Measurements from ENCODE around the gene SLC25A53. TPM values are rescaled to one million over a fixed set of nuclear protein-coding genes. Genes with fewer than 3 reads are reported as not detected.

The SLC25A53 gene
- total RNA-seq, 4 donors from 2014 or later: 2.2 to 26.1 (median 13.2) TPM

DNA sequence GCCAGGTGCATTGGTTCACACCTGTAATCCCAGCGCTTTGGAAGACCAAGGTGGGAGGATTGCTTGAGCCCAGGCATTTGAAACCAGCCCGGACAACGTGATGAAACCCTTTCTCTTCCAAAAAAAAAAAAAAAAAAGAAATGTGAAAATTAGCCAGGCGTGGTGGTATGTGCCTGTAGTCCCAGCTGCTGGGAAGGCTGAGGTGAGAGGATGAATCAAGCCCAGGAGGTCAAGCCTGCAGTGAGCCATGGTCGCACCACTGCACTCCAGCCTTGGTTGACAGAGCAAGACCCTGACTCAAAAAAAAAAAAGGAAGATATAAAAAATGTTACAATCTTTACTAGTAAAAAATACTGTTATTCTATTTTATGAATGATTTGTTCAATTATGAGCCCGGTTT is 15.3 kb upstream of the SLC25A53 start:
- H3K4me1 ChIP-seq: peaks cover 0 to 22% (median 5%) of the 10 kb centered on the region in 4 donors
- H3K9me3 ChIP-seq: no peaks in the 10 kb centered on the region
- WGBS, 2 donors: 71 to 89% methylated on average over 6 of the region's 6 CpGs
- H3K36me3 ChIP-seq: no peaks in the 10 kb centered on the region
- H3K27ac ChIP-seq: no peak overlapping the region
- H3K27me3 ChIP-seq: peaks cover 0 to 7% of the 10 kb centered on the region in 2 donors
- no peak overlapping the region for H3K4me3 ChIP-seq
- no peak for DNase-seq (ENCODE audit: low spot score in 2 of 2)
- TF ChIP-seq, protein P1, sequence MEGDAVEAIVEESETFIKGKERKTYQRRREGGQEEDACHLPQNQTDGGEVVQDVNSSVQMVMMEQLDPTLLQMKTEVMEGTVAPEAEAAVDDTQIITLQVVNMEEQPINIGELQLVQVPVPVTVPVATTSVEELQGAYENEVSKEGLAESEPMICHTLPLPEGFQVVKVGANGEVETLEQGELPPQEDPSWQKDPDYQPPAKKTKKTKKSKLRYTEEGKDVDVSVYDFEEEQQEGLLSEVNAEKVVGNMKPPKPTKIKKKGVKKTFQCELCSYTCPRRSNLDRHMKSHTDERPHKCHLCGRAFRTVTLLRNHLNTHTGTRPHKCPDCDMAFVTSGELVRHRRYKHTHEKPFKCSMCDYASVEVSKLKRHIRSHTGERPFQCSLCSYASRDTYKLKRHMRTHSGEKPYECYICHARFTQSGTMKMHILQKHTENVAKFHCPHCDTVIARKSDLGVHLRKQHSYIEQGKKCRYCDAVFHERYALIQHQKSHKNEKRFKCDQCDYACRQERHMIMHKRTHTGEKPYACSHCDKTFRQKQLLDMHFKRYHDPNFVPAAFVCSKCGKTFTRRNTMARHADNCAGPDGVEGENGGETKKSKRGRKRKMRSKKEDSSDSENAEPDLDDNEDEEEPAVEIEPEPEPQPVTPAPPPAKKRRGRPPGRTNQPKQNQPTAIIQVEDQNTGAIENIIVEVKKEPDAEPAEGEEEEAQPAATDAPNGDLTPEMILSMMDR (IDR thresholded peaks at IDR 0.05): no peak
- no peak for TF ChIP-seq POLR2A (IDR thresholded peaks at IDR 0.05)
- no peak for TF ChIP-seq EP300 (IDR thresholded peaks at IDR 0.05)

DNA sequence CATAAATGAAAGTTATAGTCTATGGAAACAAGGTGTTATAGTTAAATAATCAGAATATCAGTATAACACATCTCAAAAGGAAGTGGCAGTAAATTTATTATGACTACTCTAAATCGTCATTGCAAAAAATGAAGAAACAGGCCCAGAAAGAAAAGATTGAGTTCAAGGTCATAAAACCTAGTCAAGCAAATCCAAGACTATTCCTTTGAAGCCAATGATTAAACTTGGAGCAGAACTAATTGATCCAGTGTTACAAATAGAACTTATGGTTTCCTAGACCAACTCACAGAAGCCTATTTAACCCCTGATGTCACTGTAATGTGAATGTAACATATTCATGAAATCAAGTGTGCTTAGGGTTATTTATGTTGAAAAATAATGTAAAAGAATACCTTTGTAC is 11.3 kb upstream of the SLC25A53 start:
- Histone ChIP-seq H3K36me3 (no peaks in the 10 kb centered on the region), H3K4me3 (peak overlapping the region in 1 of 4 donors; percentile 87), H3K27me3 (peaks cover 0 to 7% of the 10 kb centered on the region in 2 donors), H3K27ac (no peak overlapping the region), H3K4me1 (peaks cover 0 to 22% (median 5%) of the 10 kb centered on the region in 4 donors), H3K9me3 (no peaks in the 10 kb centered on the region)
- 0 to 41% methylated on average over 1 of the region's 1 CpG for WGBS, 2 donors
- TF ChIP-seq, protein P1 (IDR thresholded peaks at IDR 0.05): no peak
- no peak for TF ChIP-seq POLR2A (IDR thresholded peaks at IDR 0.05)
- TF ChIP-seq EP300 (IDR thresholded peaks at IDR 0.05): no peak
- no peak for DNase-seq (ENCODE audit: low spot score in 2 of 2)

DNA sequence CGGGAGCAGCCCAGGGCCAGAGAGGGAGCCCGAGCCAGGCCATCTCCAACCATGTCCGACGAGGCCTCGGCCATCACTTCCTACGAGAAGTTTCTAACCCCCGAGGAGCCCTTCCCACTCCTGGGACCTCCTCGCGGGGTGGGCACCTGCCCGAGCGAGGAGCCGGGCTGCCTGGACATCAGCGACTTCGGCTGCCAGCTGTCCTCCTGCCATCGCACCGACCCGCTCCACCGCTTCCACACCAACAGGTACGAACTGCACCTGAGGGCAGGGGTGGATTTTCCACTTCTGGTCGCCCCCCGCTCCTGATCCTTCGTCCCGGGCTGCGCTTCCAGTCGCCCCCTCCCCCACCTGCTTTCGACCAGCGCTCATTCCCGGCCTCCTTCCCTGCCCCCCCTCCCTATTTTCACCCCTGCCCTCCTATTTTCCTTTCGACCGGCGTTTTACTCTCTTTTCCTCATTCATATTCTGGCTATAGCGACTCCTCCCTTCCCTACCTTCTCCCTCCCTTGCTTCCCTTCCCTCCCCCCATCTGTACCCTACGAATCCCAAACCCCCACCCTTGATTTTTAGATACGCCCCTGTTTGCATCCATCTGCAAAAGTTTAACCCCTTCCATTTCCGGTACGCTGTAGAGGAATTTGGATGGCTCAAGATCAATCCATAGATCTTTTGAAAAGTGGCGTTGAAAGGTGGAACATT is 10.1 kb upstream of the SLC25A53 start:
- peaks cover 0 to 7% of the 10 kb centered on the region in 2 donors for H3K27me3 ChIP-seq
- TF ChIP-seq EP300 (IDR thresholded peaks at IDR 0.05): no peak
- TF ChIP-seq, protein P1 (IDR thresholded peaks at IDR 0.05): no peak
- no peak for TF ChIP-seq POLR2A (IDR thresholded peaks at IDR 0.05)
- peak overlapping the region; percentile 54 to 87 (median 70) for H3K4me3 ChIP-seq

DNA sequence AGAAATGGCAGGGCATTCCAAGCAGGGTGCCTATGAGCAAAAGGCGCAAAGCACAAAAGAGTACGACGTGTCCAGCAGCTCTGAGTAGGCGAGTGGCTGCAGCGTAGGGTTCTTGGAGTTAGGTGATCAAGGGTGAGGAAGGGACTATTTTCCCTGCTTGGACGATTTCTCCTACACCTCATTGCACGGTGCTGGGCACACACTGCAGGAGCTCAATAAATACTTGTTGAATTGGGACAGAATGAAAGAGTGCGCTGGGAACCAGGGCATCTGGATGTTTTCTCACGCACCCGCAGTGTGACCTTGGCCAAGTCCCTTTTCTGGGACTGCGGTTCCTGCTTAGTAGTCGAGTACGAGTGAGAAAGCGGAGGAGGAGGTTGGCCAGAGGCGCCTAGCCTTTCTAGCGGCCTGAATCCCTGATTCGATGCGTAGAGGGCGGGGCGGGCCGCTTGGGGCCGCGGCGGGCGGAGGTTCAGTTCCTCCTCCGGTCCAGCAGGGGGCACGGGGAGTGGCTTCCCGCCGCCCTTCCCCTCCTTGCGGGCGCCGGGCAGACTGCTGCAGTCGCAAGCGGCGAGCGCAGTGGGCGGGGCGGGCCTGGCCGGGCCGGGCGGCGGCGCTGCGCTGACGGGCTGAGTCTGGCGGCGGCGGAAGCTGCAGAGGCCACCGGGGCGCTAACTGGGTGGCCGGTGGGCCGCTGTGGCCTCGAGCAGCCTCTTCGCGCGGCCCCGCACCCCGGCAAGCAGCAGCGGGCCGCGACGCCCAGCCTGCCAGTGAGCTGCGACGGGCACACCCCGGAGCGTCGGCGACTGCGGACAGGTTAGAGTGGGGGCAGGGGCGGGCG is 9.3 kb upstream of the SLC25A53 start, which contains the start of gene FAM199X:
TSS of gene FAM199X (plus strand) at position 560 of the 841 bp plus-strand sequence. CDS start 333 bp downstream, outside the sequence.
- Histone ChIP-seq H3K9me3 (no peaks in the 10 kb centered on the region), H3K4me3 (peak within 1 kb of the TSS; percentile 54 to 87 (median 70)), H3K4me1 (peaks cover 0 to 19% (median 5%) of the 10 kb centered on the region in 4 donors), H3K27ac (peak within 1 kb of the TSS; percentile 71 to 92 (median 86)), H3K36me3 (no peaks in the 10 kb centered on the region), H3K27me3 (peaks cover 0 to 7% of the 10 kb centered on the region in 2 donors)
- WGBS, 2 donors: 2 to 35% methylated on average over 19 to 69 of the region's 71 CpGs
- DNase-seq (ENCODE audit: low spot score in 2 of 2): peak; percentile 52 to 65
- TF ChIP-seq, protein P1 (IDR thresholded peaks at IDR 0.05): peak; percentile 67 to 90 (median 89)
- TF ChIP-seq POLR2A (IDR thresholded peaks at IDR 0.05) (peak; percentile 44 to 77), EP300 (IDR thresholded peaks at IDR 0.05) (peak in 1 of 2 donors; percentile 40)

More for the DNA sequence above, 10.1 kb upstream of the SLC25A53 start:
- Histone ChIP-seq H3K4me1 (peaks cover 0 to 22% (median 5%) of the 10 kb centered on the region in 4 donors), H3K27ac (peak overlapping the region; percentile 71 to 92 (median 86)), H3K9me3 (no peaks in the 10 kb centered on the region), H3K36me3 (no peaks in the 10 kb centered on the region)
- WGBS, 2 donors: 0 to 39% methylated on average over 17 to 36 of the region's 37 CpGs
- peak in 1 of 2 donors; percentile 7 for DNase-seq (ENCODE audit: low spot score in 2 of 2)
